K562 (cell line): ENCODE measurements around the gene NAT14. TPM values are rescaled to one million over a fixed set of nuclear protein-coding genes. Genes with fewer than 3 reads are reported as not detected.

Experiments used
- ATAC-seq: fragments of 200-7000 bp; cut with Tn5 transposase; 3 replicates; pipeline ENCODE4 v1.9.1; 2020; ENCODE audit warnings: moderate library complexity
- BruUV-seq: library from RNA; stranded (reverse); fragments of 400-500 nt; replicated peaks from 2 replicates; lab custom pipeline; 2021; lab: Mats Ljungman, UMichigan
- CTCF ChIA-PET: fragments of 300-600 bp; formaldehyde crosslinking; extraction: SDS; loops from one replicate; lab custom pipeline; 2021; ENCODE audit warnings: low intra/inter-chr PET ratio; lab: Yijun Ruan, JAX
- POLR2A ChIA-PET: fragments of 300-600, 350-650 bp; sonication (Branson Sonifier 250); formaldehyde crosslinking; extraction: SDS; loops from one replicate; lab custom pipeline; 2021; ENCODE audit warnings: antibody characterized with exemption, inconsistent platforms; lab: Yijun Ruan, JAX
- DNase-seq, 4 experiments: peaks; one replicate each; pipeline versions ENCODE4 v3.0.0 to v3.0.0-alpha.2; 2011 to 2018; ENCODE audit warnings: low spot score in 3 of 4, mixed read lengths in 3 of 4; ENCODE audit errors: extremely low read depth in 1 of 4
- FAIRE-seq: peaks from 2 replicates; lab custom pipeline; 2011; peaks lifted over from hg19 to GRCh38; lab: Jason Lieb, UNC
- H2AFZ ChIP-seq: 2 replicates; pipeline ENCODE4 v1.6.0; 2011; ENCODE audit warnings: low read depth, low read length, control low read depth, inconsistent platforms
- H3K27ac ChIP-seq: fragments of 200-600 bp; 3 replicates; pipeline ENCODE4 v1.8.0; 2011; ENCODE audit warnings: low read depth, mild to moderate bottlenecking, control low read depth, inconsistent platforms, low read length, moderate library complexity, mixed read lengths; ENCODE audit errors: extremely low read depth
- H3K27me3 ChIP-seq, 2 experiments: fragments of 300-600 bp in 1 of 2; 2 replicates in 1 of 2; 3 replicates in 1 of 2; pipeline versions ENCODE4 v1.6.0 to v1.8.0; 2011; ENCODE audit warnings: inconsistent platforms in 2 of 2, low read length in 2 of 2, mild to moderate bottlenecking in 1 of 2, mixed read lengths in 1 of 2, moderate library complexity in 1 of 2; ENCODE audit not compliant: control insufficient read depth in 2 of 2, insufficient read depth in 2 of 2
- H3K36me3 ChIP-seq: fragments of 300-600 bp; 3 replicates; pipeline ENCODE4 v1.8.0; 2011; ENCODE audit warnings: mild to moderate bottlenecking, low read length, inconsistent platforms; ENCODE audit not compliant: control insufficient read depth, insufficient read depth
- H3K4me1 ChIP-seq, 2 experiments: fragments of 200-600 bp in 1 of 2; replicated peaks in 1 of 2; 2 replicates in 1 of 2; 3 replicates in 1 of 2; pipeline versions ENCODE4 v1.5.1 to v1.8.0; 2011; ENCODE audit warnings: inconsistent platforms in 2 of 2, low read length in 2 of 2, mild to moderate bottlenecking in 1 of 2, mixed read lengths in 1 of 2, moderate library complexity in 1 of 2; ENCODE audit not compliant: control insufficient read depth in 2 of 2, insufficient read depth in 2 of 2
- H3K4me2 ChIP-seq: 2 replicates; pipeline ENCODE4 v1.6.1; 2011; ENCODE audit warnings: low read length, control low read depth, inconsistent platforms, mixed read lengths; ENCODE audit not compliant: insufficient read depth
- H3K4me3 ChIP-seq: fragments of 200-600 bp; sonication (generic), shearing (Covaris generic); 2 replicates; pipeline ENCODE4 v1.5.1; 2016; ENCODE audit warnings: control low read depth, inconsistent platforms
- H3K79me2 ChIP-seq: fragments of 200-600 bp; 3 replicates; pipeline ENCODE4 v1.8.0; 2011; ENCODE audit warnings: low read length, inconsistent platforms; ENCODE audit not compliant: control insufficient read depth, insufficient read depth
- H3K9ac ChIP-seq, 2 experiments: 2 replicates each; pipeline versions ENCODE4 v1.6.0 to v1.6.1; 2011; ENCODE audit warnings: low read depth in 2 of 2, low read length in 2 of 2, control low read depth in 1 of 2, inconsistent platforms in 1 of 2, mild to moderate bottlenecking in 1 of 2, mixed read lengths in 1 of 2; ENCODE audit not compliant: insufficient read depth in 1 of 2
- H3K9me1 ChIP-seq: one replicate; pipeline ENCODE4 v1.6.0; 2011; ENCODE audit warnings: inconsistent platforms, mild to moderate bottlenecking, low read length, moderate library complexity; ENCODE audit not compliant: control insufficient read depth, insufficient read depth
- H3K9me3 ChIP-seq: replicated peaks from 2 replicates; pipeline ENCODE4 v1.5.1; 2011; ENCODE audit warnings: low read depth, low read length, inconsistent platforms; ENCODE audit not compliant: control insufficient read depth, insufficient read depth
- H4K20me1 ChIP-seq: replicated peaks from 2 replicates; pipeline ENCODE4 v1.6.1; 2011; ENCODE audit warnings: low read length, inconsistent platforms, mixed read lengths; ENCODE audit not compliant: control insufficient read depth, insufficient read depth
- DEAF1 ChIP-seq: fragments of 450-650 bp; formaldehyde crosslinking; IDR thresholded peaks from 2 replicates; pipeline ENCODE4 v1.4.0; 2020; ENCODE audit warnings: mild to moderate bottlenecking, moderate library complexity
- EP400 ChIP-seq: fragments of 450-650 bp; IDR thresholded peaks from 2 replicates; pipeline ENCODE4 v1.6.1; 2017; ENCODE audit warnings: antibody characterized with exemption, mild to moderate bottlenecking, moderate library complexity
- HBP1 ChIP-seq: fragments of 450-650 bp; formaldehyde crosslinking; IDR thresholded peaks from 2 replicates; pipeline ENCODE4 v1.4.0; 2022; ENCODE audit warnings: missing genetic modification characterization
- MAZ ChIP-seq, 2 experiments: fragments of 450-650 bp in 1 of 2; sonication (generic) in 1 of 2; formaldehyde crosslinking; IDR thresholded peaks in 1 of 2; conservative IDR thresholded peaks in 1 of 2; 2 replicates each; pipeline versions ENCODE4 v1.4.0 to v1.5.0; 2020; ENCODE audit warnings: mild to moderate bottlenecking in 1 of 2, missing genetic modification reagents in 1 of 2
- PCBP1 ChIP-seq: fragments of 200-400 bp; formaldehyde crosslinking; IDR thresholded peaks from 2 replicates; pipeline ENCODE4 v1.6.1; 2018; ENCODE audit warnings: mild to moderate bottlenecking, low read depth, low read length; ENCODE audit not compliant: poor library complexity, severe bottlenecking
- POLR2AphosphoS5 ChIP-seq: IDR thresholded peaks from 2 replicates; pipeline ENCODE4 v1.6.1; 2011; ENCODE audit warnings: mild to moderate bottlenecking, low read depth, low read length, moderate library complexity; ENCODE audit not compliant: control insufficient read depth, insufficient read depth
- RBBP5 ChIP-seq: fragments of 200-600 bp; sonication (generic); IDR thresholded peaks from 2 replicates; pipeline ENCODE4 v1.6.1; 2012; ENCODE audit warnings: borderline replicate concordance, mild to moderate bottlenecking, low read length, control low read depth, inconsistent platforms; ENCODE audit not compliant: insufficient read depth, poor library complexity, severe bottlenecking
- SRF ChIP-seq, 2 experiments: fragments of 250-450, 450-650 bp in 1 of 2; sonication (Bioruptor Pico) in 1 of 2; sonication (generic) in 1 of 2; formaldehyde crosslinking; IDR thresholded peaks; 2 replicates each; pipeline versions ENCODE4 v1.5.0 to v1.5.1; 2020 to 2022; ENCODE audit warnings: mild to moderate bottlenecking in 1 of 2, missing genetic modification reagents in 1 of 2
- TCFL5 ChIP-seq: fragments of 250-450 bp; sonication (Bioruptor Pico); conservative IDR thresholded peaks from 2 replicates; pipeline ENCODE4 v1.6.1; 2021; ENCODE audit warnings: mild to moderate bottlenecking, moderate library complexity, matching md5 sums
- XRCC5 ChIP-seq: fragments of 200-400 bp; formaldehyde crosslinking; IDR thresholded peaks from 2 replicates; pipeline ENCODE4 v1.6.1; 2017; ENCODE audit warnings: low read depth, mild to moderate bottlenecking, low read length
- ZEB2 ChIP-seq: fragments of 450-650 bp; IDR thresholded peaks from 2 replicates; pipeline ENCODE4 v1.6.1; 2016
- ZNF121 ChIP-seq: sonication (generic); formaldehyde crosslinking; conservative IDR thresholded peaks from 2 replicates; pipeline ENCODE4 v1.8.0; 2022; ENCODE audit warnings: missing genetic modification reagents
- ZNF212 ChIP-seq: fragments of 450-650 bp; formaldehyde crosslinking; IDR thresholded peaks from 2 replicates; pipeline ENCODE4 v1.4.0; 2020; ENCODE audit warnings: mild to moderate bottlenecking
- ZZZ3 ChIP-seq: fragments of 450-650 bp; IDR thresholded peaks from 2 replicates; pipeline ENCODE4 v1.6.1; 2016; ENCODE audit warnings: antibody characterized with exemption, mild to moderate bottlenecking, moderate library complexity
- WGBS: fragments of 100-300 bp; shearing (Covaris generic); methylation state at CpG from one replicate; pipeline ENCODE4 v1.1.6; 2016; ENCODE audit warnings: low coverage, mixed read lengths; ENCODE audit not compliant: insufficient coverage; ENCODE audit errors: missing lambda C conversion rate; 5-methylcytosine and 5-hydroxymethylcytosine counted together
- in situ Hi-C: fragments of 300-500 bp; cut with MboI; formaldehyde crosslinking; loops from 4 replicates; pipeline ENCODE4 v1.15.0; 2018; ENCODE audit warnings: inconsistent platforms, mixed read lengths
- intact Hi-C: fragments of 100-400 bp; cut with micrococcal nuclease; formaldehyde crosslinking; loops from 2 replicates; pipeline ENCODE4 v1.14.2; 2022
- polyA plus RNA-seq, 8 experiments: library from polyadenylated mRNA; depleted of rRNA in 4 of 8; stranded (reverse) in 5 of 8; unstranded in 3 of 8; fragments of >200 nt; fragmentation: Nextera tagmentation in 2 of 8; fragmentation: Illumina TruSeq in 1 of 8; extraction: Ambion mirVana in 2 of 8; extraction: Trizol in 1 of 8; gene quantifications; 2 replicates each; pipeline versions ENCODE4 v1.2.1 to v1.2.3, GENCODE V29; 2011 to 2014; ENCODE audit warnings: inconsistent platforms in 1 of 8, missing spikeins in 1 of 8
- total RNA-seq, 7 experiments: library from RNA; depleted of rRNA in 6 of 7; stranded (reverse); fragments of >200 nt in 6 of 7; fragmentation: Illumina TruSeq in 2 of 7; extraction: Trizol in 2 of 7; gene quantifications; 2 replicates each; pipeline versions ENCODE4 v1.2.1 to v1.2.3, GENCODE V29; 2011 to 2021; ENCODE audit warnings: low replicate concordance in 1 of 7

The NAT14 gene
- total and polyA plus RNA-seq, 9 of the 15 experiments (the other 6 are each of a cell fraction or from before 2014, with no cell fraction given) = 2.4 to 77.0 (median 26.7) TPM

GRCh38 chr19:55460670-55461258 lies 24.2 kb upstream of the NAT14 start (continued):
- TF ChIP-seq SRF (CRISPR knock-in tag; IDR thresholded peaks at IDR 0.05) = peak in 1 of 2 experiments; percentile 45; a peak in 1 of 4 replicates
- no peak for TF ChIP-seq HBP1 (CRISPR knock-in tag)
- no peak for TF ChIP-seq ZNF212 (CRISPR knock-in tag)
- no peak for TF ChIP-seq PCBP1

- Histone ChIP-seq H3K4me1 (peaks cover 30 to 74% of the 10 kb centered on the region in 2 experiments), H3K4me3 (peak within 1 kb of the TSS; percentile 81), H2AFZ (peak within 1 kb of the TSS; percentile 88), H3K27me3 (no peaks in the 10 kb centered on the region), H3K27ac (peak within 1 kb of the TSS; percentile 98), H3K9ac (peak within 1 kb of the TSS; percentile 97 to 98), H3K9me3 (no peaks in the 10 kb centered on the region), H3K79me2 (peaks cover 43% of the 10 kb centered on the region), H3K4me2 (peak within 1 kb of the TSS; percentile 99), H3K9me1 (no peaks in the 10 kb centered on the region), H3K36me3 (peaks cover 18% of the 10 kb centered on the region; the same call in 2 of the 3 replicates), H4K20me1 (no peaks in the 10 kb centered on the region)
- POLR2A ChIA-PET = interaction anchor here (0.5 to 2.1 kb wide), 10 partner anchors 8 to 840 kb away, joined by 3 to 10 read pairs (median 3); partner anchors contain the start of genes TMEM238, UBE2S and ZNF628
- DNase-seq (peak; percentile 95 to 100 (median 98)), ATAC-seq (peak; percentile 96), FAIRE-seq (peak; percentile 97)
- under 1% methylated on average over 52 of the region's 54 CpGs for WGBS
- BruUV-seq = no TSS peak
- in situ Hi-C loops = no loop called here
- CTCF ChIA-PET = no interaction called here
- intact Hi-C loops = loop anchor here (1.0 kb wide), 1 partner anchor 8 kb away; no protein-coding TSS in a partner anchor
- peak; percentile 27; the same call in 1 of the 2 replicates for TF ChIP-seq ZEB2
- TF ChIP-seq XRCC5 = 0 out of 2 replicates have a peak, but pooled peaks have one; percentile 36
- peak; percentile 26 for TF ChIP-seq RBBP5
- TF ChIP-seq POLR2AphosphoS5 = peak; percentile 64; the same call in 1 of the 2 replicates
- no peak for TF ChIP-seq TCFL5 (CRISPR knock-in tag)
- no peak for TF ChIP-seq ZZZ3
- peak; percentile 29 to 32; a peak in 2 of 4 replicates for TF ChIP-seq MAZ (CRISPR knock-in tag; conservative IDR thresholded peaks at IDR 0.05 in 1 of 2, IDR thresholded peaks at IDR 0.05 in 1 of 2)
- no peak for TF ChIP-seq DEAF1
- peak; percentile 21; the same call in 1 of the 2 replicates for TF ChIP-seq ZNF121 (CRISPR knock-in tag)
- TF ChIP-seq EP400 = peak; percentile 98
Measured at GRCh38 chr19:55461259-55461973, 23.6 kb upstream of the NAT14 start, which contains the start of gene ISOC2. Gene ISOC2 (minus strand): TSS chr19:55461642. CDS start chr19:55456486, 5,156 bp downstream.
